ENCODE measurements around the gene CARD9. TPM values are rescaled to one million over a fixed set of nuclear protein-coding genes. Genes with fewer than 3 reads are reported as not detected.
"Not testable (repeated sequence)": the region's sequence is repeated elsewhere in the genome, so short reads cannot be mapped to it uniquely, and the experiment has no call there.

The CARD9 gene, protein sequence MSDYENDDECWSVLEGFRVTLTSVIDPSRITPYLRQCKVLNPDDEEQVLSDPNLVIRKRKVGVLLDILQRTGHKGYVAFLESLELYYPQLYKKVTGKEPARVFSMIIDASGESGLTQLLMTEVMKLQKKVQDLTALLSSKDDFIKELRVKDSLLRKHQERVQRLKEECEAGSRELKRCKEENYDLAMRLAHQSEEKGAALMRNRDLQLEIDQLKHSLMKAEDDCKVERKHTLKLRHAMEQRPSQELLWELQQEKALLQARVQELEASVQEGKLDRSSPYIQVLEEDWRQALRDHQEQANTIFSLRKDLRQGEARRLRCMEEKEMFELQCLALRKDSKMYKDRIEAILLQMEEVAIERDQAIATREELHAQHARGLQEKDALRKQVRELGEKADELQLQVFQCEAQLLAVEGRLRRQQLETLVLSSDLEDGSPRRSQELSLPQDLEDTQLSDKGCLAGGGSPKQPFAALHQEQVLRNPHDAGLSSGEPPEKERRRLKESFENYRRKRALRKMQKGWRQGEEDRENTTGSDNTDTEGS
- total RNA-seq (2014; rRNA removed; shearing (Covaris generic)) = 0.36 and 1.1 TPM in 2 replicates

DNA sequence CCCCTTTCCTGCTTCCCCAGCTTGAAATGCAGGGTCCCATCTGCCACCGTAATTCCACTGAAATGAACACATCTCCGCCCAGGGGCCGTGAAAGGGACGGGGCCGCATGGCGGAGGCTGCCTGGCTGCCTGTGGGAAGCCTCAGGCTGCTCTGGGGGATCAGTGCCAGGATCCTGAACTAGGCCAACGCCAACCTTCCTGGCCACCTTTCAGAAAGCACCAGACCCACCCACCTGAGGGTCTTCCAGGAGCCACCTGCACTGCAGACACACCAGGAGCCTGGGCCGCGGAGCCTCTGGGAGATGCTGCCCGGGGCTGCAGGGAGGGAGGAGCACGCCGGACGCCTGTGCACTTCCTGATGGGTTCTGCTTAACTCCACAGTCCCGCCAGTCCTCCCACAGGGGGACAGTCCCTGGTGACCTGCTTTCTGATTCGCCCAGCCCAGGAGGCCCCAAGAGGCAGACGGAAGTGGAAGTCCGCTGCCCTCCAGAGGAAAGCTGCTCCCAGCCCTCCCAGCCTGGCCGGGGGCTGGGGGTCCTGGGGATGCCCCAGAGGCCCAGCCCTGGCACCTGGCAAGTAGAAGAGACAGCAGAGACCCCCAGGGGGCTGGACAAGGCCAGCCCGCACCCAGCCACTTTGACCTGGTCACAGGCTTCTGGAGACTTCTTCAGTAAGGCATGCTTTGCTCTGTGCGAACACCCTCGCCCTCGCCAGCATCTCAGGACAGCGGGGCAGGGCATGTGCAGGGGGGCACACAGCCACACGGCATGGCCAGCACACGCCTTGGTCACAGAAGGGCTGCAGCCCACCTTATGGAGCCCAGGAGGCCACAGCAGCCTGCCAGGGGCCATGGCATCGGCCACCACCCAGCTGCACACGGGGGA lies at the start of gene CARD9:
Gene CARD9 (minus strand): TSS at position 370 of the 883 bp plus-strand sequence. CDS start 1,591 bp downstream, outside the sequence.
- no peak for DNase-seq (ENCODE audit: low read depth)

DNA sequence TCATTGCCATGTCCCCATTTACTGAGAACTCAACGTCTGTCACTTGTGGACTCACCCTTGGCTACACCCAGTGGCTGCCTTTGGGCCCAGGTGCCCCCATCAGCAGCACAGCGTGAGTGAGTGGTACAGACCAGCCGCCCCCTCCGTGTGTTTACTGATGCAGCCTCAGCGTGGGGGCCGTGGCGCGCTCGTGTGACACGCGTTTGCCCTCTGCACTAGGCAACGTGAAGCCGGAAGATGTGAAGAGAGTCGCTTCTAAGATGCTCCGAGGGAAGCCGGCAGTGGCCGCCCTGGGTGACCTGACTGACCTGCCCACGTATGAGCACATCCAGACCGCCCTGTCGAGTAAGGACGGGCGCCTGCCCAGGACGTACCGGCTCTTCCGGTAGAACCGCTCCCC lies 49.4 kb upstream of the CARD9 start:
- no peak for DNase-seq (ENCODE audit: low read depth)

DNA sequence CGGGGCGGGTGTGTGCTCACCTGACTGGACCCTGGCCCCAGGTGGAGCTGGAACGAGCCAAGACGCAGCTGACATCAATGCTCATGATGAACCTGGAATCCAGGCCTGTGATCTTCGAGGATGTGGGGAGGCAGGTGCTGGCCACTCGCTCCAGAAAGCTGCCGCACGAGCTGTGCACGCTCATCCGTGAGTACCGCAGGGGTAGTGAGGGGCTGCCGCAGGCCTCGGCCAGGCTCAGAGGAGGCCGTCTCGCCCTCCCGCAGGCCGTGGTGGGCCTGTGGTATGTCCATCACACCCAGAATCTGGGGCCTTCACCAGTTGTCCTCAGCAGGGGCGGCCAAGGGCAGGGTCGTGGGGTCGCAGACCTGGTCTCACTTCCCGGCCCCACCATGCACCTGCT lies 48.3 kb upstream of the CARD9 start:
- no peak for DNase-seq (ENCODE audit: low read depth)

DNA sequence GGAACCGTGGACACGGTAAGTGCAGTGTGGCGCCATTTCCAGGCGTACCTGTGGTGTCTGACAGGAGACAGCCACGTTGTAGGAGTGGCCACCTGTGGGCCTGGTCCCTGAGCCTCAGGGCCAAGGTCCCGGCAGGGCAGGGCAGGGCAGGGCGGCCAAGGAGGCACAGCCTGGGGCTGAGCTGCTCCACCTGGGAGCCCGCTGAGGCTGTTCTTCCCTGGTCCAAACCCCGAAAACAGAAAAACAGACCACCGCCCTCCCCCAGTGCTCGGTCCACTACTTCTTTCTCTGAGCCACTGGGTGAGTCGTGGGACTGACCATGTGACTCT lies 45.6 kb upstream of the CARD9 start:
- DNase-seq (ENCODE audit: low read depth) = no peak

- DNase-seq (ENCODE audit: low read depth) = no peak
These were observed 45.0 kb upstream of the CARD9 start for GRCh38 chr9:136418182-136419091.

GRCh38 chr9:136416914-136417313 lies 43.4 kb upstream of the CARD9 start:
- DNase-seq (ENCODE audit: low read depth) = no peak

DNA sequence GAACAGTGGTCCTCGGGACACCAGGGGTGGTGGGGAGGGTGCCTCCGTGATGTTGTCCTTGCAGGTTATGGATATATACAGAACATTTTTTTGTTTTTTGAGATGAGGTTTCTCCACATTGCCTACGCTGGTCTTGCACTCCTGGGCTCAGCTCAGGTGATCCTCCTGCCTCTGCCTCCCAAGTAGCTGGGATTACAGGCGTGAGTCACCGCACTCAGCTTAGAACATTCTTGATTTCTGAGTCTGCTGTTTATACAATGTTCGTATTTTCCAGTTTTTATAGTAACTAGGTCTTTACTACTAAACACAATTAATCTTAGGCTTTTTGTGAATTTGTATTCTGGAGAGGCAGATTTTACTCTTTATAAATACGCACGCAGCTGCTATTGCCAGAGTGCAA lies 43.0 kb upstream of the CARD9 start:
- no peak for DNase-seq (ENCODE audit: low read depth)

- no peak for DNase-seq (ENCODE audit: low read depth)
These were observed 39.5 kb upstream of the CARD9 start for GRCh38 chr9:136412962-136413361.

DNA sequence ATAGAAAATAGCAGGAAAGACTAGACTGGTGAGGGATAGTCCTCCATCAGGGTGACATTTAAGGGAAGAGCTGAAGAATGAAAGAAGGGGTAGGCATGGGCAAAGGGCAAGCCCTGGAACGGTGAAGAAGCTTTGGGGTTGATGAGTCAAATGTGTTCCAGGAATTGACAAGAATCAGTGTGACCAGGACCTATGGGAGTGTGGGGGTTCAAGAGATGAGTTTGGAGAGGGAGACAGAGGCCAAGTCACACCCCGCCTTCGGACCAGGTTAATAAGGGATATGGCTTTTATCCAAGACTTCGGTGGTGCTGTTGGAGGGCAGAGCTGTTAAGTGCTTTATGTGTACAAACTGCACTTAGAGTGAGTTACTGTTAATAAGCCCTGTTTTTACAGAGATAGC lies 37.9 kb upstream of the CARD9 start:
- DNase-seq (ENCODE audit: low read depth) = no peak

DNA sequence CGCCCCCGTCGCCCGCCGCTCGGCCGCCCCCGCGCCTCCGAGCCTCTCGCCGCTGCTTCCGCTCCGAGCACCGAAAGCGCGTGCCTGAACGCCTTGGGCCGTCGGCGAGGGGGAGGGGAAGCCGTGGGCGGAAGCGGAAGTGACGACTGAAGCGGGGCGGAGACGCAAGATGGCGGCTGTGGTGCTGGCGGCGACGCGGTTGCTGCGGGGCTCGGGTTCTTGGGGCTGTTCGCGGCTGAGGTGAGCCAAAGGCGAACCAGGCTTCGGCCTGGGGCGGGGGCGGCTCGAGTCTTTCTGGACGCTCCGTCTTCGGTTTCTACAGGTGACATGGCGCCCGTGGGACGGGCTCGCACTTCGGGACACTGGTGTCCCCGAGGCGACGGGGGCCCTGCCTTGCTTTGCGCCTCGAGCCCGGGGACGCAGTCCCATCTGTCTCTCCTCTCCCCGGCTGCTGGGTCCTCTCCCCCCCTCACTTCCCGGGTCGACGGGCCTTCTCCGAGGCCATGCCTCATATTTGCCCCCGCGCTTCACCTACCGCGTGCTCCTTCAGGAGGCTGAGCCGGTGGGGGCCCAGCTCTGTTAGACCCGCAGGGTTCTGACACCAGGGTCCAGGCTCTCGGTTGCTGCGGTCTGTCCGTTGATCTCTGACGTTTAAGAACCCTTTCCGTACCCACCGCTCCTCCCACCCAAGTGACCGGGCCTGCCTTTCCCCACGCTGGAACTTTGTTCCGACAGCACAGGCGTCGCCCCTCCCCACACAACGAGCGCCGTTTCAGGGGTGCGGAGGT lies 37.2 kb upstream of the CARD9 start, which contains the start of the genes ENTR1 and PMPCA:
Gene ENTR1 (minus strand): TSS at position 115 of the 788 bp plus-strand sequence. CDS start 217 bp downstream, outside the sequence.
Gene PMPCA (plus strand): TSS at position 159 of the 788 bp plus-strand sequence. CDS start 11 bp downstream, at position 170.
- DNase-seq (ENCODE audit: low read depth) = peak; percentile 98

- peak; percentile 65 for DNase-seq (ENCODE audit: low read depth)
These were observed 36.3 kb upstream of the CARD9 start for GRCh38 chr9:136409557-136410455.

DNA sequence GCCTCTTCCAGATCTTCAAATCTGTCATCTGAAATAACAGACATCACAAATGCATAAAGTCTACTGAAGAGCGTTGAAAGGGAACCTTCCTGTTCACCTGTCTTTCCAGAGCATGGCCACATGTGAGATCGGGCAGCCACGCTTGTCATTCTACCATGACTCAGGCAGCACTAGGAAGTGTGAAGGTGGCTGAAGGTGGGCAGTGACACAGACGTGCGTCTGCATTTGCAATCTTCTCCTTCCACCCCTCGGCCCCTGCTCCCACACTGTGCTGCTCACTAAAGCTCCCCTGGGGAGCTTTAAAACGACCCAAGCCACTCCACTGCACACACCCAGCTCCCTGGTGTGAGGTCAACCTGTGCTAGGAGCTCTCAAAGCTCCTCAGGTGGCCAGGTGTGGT lies 34.4 kb upstream of the CARD9 start:
- no peak for DNase-seq (ENCODE audit: low read depth)

DNA sequence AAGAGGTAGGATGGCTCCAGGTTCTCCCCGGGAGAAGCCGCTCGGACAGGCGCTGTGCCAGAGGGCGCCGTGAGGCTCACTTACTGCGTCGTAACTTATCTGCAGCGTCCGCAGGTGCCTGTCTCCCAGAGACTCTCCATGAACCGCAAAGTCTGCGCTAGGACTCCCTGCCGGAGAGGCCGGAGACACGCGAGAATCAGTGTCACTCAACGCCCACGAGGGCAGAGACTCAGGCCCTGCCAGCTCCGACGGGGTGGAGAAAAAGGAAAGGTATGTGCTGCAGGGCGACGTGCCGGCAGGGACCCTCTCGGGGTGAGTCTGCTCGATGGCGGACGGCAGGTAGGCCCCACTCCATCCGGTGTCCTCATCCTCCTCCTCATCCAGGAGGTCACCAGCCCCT lies 33.6 kb upstream of the CARD9 start:
- DNase-seq (ENCODE audit: low read depth) = not testable (repeated sequence)

DNA sequence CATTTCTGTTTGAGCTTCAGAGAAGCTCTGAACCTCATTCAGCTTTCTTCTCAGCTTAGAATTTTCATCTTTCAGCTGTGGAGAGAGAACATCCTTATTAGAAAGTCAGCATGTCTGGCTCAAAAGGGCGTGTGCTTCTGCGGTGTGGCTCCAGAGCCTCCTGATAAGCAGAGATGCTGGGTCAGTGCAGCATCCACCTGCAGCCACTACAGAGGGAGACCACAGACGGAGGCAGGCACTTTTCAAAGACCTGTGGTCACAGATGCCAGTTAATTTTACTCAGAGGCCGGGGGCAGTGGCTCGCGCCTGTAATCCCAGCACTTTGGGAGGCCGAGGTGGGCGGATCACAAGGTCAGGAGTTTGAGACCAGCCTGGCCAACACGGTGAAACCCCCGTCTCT lies 32.4 kb upstream of the CARD9 start:
- DNase-seq (ENCODE audit: low read depth) = not testable (repeated sequence)

- DNase-seq (ENCODE audit: low read depth) = no peak
These were observed 32.0 kb upstream of the CARD9 start for GRCh38 chr9:136405481-136405880.

DNA sequence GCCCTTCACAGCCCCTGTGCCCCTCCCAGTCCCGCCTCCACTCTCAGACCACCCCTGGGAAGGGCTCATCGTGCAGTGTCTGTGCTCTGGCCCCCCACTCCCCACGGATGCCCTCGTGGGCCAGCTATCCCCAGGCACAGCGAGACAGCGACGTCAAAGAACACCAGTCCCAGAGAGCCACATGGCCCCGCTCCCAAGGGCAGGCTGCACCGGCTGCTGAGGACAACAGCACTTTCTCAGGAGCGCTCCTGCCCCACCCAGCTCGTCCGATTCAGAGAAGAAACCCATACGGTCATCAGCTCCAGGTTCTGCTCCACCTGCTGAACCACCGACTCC lies 31.3 kb upstream of the CARD9 start:
- no peak for DNase-seq (ENCODE audit: low read depth)

DNA sequence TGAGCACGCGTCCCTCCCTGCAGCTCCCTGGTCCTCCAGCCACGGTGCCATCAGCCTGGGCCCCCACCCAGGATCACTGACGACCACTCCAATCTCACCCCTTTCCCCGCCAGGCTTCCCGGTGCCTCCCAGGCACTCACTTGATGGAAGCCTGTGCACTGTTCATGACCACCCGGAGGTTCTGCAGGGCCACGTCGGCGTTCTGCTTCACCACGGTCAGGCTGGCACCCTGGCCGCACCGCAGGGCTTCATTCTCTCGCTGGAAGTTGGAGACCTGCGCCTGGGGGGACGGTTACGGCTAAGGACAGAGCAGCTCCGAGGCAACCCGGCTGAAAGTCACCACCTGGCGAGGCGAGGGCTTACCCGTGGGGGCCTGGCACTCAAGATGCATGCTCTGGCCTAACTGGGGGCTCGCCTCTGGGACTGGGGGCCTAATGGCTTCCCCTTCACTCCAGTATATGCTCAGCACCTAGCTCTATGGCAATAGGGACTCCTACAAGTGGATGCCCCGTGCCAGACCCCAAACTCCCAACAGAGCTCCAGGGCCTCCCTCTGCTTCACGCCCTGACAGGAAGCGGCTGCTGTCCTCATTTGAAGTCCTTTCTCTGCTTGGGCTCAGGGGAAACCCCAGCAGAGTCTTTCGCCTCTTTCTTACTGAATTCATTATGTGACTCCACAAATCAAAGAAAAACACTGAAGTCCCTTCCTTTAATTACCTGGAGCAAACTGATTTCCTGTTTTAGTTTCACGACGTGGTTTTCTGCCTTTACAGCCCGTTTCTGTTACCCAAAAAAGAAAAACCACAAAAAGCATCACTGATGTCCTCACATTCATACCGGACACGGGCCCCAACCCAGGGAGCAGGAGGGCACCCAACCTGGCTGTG lies 30.7 kb upstream of the CARD9 start:
- no peak for DNase-seq (ENCODE audit: low read depth)

GRCh38 chr9:136403538-136403914 lies 30.1 kb upstream of the CARD9 start:
- no peak for DNase-seq (ENCODE audit: low read depth)

DNA sequence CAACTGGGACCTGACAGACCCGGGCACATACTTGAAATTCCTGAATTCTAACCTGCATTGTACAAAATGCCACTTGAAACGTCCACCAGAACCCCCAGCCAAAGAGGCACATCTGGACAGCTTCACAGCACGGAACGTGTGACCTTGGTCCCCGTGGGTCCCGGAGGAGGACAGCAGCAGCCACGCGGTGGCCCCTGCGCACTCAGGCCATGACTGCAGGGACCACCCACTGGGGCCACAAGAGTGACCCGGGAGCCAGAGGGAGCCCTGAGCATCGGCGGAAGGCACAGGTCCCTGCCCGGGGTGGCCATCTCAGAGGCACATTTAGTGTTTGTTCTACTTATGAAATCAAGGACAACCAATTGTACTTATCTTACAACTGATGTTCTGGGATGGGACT lies 28.6 kb upstream of the CARD9 start:
- DNase-seq (ENCODE audit: low read depth) = no peak

All from Daoy (cell line).